Measurements from ENCODE around the gene HOXD12.

Gene HOXD12

DNA sequence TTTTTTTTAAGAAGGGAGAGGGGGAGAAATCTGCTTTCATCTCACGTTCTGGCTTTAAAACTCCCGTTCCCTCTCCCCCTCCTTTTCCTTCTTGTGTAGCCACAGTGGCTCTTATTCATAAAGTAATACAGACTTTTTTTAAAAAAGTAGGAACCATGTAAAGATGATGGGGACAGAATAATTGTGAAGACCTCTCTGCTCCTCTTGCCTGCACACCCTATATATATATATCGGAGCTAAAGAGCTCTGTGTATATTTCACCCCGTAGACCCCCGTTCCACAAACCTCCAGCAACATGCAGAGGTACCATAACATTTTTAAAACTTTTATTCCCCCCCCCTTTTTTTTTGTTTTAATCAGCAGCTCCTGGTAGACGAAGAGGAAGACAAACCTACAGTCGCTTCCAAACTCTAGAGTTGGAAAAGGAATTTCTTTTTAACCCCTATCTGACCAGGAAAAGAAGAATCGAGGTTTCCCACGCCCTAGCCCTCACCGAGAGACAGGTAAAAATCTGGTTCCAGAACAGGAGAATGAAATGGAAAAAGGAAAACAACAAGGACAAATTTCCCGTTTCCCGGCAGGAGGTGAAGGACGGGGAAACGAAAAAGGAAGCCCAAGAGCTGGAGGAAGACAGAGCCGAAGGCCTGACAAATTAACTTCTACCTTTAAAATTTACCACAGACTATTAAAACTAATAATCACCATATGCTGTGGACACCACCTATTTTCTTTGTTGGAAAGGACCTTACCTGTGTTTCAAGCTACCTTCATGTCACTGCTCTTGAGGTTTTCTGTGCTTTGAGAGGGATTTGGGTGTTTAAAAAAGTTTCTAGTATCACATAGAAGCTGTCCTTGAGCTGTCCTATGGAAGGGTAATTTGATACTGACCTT is 31.6 kb downstream of the HOXD12 start:
- no peak for DNase-seq (ENCODE audit: low spot score)

- no peak for DNase-seq (ENCODE audit: low spot score)
These were observed 32.2 kb downstream of the HOXD12 start for GRCh38 chr2:176131848-176132158.

DNA sequence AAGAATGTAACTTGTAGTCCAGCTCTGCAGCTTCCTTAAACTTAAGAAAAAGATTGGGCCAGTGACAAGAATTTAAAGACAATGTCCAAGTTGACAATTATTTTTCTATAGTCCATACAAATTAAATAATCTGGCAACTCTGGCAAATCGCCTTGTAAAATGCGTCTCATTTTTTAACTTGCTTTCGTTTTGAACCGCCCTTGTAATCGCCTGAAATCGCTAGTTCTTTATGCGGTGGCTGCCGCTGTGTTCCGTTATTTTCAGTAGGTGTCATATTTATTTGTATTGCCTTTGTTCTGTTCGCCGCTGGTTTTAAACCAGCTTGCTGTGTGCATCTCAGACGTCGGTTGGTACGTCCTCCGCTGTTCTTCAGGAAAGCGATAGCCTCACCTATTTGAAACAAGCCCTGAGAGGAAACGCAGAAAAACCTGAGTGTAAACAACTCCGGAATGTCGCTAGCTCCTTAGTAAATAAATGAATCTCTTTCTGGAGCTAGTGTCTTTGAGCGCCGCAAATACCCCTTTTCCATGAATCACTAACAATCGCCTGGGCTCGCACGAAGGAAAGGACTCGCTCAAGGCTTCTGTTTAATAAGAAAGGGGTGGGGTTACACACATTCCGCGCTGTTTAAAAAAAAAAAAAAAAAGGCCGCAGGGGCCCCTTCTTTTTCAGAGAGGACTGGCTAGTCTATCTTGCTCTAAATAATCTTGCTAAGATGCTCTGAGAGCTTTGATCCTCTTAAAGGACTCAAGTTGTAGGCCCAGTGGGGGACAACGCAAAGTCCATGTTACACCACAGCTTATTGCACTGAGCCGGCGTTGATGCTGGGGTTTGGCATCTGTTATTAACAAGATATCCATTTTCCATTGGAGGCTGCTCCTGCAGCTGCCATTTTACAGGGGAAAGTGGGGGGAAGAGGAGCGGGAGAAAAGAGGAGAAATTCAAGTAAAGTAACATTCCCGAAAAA is 32.9 kb downstream of the HOXD12 start:
- DNase-seq (ENCODE audit: low spot score): no peak

DNA sequence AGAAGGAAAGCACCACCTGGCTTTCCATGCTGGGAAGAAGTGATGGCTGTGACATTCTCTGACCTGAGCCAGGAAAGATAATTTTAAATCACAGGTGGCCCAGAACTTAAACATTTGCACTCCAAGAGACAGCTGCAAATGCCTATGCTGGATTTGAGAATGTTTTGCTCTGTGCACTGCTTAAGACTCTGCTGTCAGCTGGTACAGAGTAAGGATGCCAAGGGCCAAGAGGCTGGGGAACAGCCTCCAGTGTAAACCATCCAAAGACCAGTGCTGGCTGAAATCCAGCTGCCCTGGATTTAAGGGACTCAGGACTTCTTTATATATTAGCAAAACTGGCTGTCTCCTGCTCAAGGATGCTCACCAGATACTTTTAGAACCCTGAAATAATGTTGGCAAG is 33.8 kb downstream of the HOXD12 start:
- no peak for DNase-seq (ENCODE audit: low spot score)

GRCh38 chr2:176134035-176134434 is 34.4 kb downstream of the HOXD12 start:
- DNase-seq (ENCODE audit: low spot score): no peak

DNA sequence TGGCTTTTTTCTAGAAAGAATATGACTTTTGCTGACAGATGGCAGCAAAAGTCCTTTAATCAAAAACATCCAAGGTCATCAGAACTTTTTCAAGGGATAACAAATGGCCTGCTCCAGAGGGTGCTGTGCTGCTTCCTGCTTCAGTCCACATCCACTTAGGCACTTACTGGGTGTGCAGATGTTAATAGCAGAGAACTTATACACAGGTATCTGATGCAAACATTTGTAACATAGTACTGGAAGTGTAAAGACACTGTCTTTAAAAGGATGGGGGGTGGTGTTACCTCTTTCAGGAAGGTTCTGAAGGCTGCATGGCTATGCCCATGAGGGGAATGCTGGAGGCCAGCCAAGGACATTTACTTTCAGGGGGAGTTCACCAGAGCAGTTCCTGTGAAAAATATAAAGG is 35.4 kb downstream of the HOXD12 start:
- peak; percentile 50 for DNase-seq (ENCODE audit: low spot score)

DNA sequence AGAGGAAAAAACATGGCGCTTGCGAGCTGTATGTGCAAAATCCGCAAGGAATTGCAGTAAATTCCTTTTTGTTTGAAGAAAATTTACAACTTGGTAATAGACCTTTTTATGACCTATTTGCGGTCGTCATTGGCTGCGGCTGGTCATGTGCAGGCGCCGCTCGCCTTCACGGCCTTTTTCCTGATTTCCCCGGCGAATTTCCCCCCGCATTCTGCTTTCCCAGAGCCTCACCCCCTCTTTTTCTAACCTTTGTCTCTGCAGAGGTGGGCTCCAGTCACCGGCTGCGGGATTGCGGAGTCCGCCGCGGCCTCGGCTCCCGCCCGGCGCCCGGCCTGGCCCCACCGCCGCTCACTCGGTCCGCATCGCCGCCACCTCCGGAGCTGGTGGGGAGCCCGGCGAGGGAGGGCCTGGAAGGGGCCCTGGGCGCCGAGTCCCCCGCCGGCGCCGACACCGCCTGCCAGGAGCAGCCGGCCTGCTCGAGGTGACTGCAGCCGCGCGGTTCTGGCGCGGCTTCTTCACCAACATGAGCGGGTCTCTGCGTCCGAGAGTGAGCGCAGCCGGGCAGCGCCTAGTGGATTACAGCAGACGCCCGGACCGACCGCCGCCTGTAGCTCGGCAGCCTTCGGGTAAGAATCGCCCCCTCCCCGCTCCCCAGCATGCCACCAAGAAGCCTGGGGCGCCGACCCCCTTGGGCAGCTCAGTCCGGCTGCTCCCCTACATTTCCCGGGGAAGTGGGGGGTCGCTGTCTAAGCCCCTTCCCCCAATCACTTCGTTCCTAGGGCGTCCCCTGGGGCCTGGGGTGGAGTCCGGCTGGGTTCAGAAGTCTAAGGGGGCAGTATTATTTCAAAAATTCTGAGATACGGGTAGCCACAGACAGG is 37.0 kb downstream of the HOXD12 start:
- peak; percentile 69 for DNase-seq (ENCODE audit: low spot score)

DNA sequence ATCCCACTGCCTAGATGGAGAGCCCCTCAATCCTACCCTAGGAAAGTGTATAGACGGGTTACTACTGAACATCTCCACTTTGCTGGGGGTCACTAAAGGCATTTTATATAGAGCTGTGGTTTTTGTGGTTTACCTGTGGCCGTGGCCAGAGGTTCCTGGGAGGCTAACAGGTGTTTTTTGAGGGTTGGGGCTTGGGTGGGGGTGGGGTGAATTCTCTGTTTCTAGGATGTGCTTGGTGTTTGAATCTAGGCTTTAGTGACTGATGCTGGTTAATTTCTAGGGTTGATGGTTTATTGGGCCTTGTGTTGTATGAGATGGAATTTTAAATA is 37.6 kb downstream of the HOXD12 start:
- no peak for DNase-seq (ENCODE audit: low spot score)

DNA sequence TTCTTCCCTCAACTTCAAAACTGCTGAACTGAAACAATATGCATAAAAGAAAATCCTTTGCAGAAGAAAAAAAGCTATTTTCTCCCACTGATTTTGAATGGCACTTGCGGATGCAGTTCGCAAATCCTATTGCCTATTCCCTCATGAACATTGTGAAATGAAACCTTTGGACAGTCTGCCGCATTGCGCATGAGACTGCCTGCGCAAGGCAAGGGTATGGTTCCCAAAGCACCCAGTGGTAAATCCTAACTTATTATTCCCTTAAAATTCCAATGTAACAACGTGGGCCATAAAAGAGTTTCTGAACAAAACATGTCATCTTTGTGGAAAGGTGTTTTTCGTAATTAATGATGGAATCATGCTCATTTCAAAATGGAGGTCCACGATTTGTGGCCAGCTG is 38.3 kb downstream of the HOXD12 start:
- DNase-seq (ENCODE audit: low spot score): no peak

- DNase-seq (ENCODE audit: low spot score): no peak
These were observed 38.9 kb downstream of the HOXD12 start for GRCh38 chr2:176138526-176138922.

GRCh38 chr2:176138923-176139660 is 39.5 kb downstream of the HOXD12 start:
- no peak for DNase-seq (ENCODE audit: low spot score)

- DNase-seq (ENCODE audit: low spot score): no peak
These were observed 40.3 kb downstream of the HOXD12 start for GRCh38 chr2:176139661-176140512.

DNA sequence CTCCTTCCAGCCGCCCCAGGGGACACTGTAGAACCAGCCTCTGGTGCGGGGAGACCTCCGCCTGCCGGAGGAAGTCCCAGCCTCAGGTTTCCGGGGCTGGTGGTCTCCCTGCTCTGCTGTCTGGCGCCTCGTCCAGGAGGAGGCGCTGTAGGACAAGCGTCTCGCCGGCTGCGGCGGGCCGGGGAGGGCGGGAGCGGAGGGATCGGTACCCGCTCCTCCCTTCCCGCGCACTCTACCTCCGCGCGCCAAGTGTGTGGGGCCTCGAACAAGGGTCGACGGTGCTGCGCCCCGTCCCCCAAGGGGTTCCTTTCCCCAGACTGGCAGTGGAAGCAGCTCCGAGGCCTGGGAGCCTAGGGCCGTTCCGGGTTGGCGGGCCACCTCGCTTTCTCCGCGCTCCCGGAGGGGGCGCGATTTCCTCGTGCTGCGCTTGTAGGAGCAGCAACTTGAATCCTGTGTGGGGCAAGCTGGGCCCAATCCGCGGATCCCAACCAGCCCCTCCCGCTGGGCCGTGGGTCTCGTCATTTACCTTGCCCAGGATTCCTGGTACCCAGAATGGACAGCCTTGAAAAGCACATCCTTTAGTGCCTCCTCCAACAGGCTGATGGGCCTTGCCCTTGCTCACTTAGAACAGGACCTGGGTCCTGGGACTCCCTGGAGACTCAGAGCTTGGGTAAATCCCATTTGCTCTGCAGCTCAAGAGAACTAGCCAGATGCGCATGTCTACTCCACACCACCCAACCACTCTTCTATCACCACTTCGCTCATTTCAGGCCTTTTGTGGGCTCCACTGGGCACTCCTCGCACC is 41.1 kb downstream of the HOXD12 start:
- peak; percentile 54 for DNase-seq (ENCODE audit: low spot score)

GRCh38 chr2:176142281-176142680 is 42.7 kb downstream of the HOXD12 start:
- DNase-seq (ENCODE audit: low spot score): no peak

DNA sequence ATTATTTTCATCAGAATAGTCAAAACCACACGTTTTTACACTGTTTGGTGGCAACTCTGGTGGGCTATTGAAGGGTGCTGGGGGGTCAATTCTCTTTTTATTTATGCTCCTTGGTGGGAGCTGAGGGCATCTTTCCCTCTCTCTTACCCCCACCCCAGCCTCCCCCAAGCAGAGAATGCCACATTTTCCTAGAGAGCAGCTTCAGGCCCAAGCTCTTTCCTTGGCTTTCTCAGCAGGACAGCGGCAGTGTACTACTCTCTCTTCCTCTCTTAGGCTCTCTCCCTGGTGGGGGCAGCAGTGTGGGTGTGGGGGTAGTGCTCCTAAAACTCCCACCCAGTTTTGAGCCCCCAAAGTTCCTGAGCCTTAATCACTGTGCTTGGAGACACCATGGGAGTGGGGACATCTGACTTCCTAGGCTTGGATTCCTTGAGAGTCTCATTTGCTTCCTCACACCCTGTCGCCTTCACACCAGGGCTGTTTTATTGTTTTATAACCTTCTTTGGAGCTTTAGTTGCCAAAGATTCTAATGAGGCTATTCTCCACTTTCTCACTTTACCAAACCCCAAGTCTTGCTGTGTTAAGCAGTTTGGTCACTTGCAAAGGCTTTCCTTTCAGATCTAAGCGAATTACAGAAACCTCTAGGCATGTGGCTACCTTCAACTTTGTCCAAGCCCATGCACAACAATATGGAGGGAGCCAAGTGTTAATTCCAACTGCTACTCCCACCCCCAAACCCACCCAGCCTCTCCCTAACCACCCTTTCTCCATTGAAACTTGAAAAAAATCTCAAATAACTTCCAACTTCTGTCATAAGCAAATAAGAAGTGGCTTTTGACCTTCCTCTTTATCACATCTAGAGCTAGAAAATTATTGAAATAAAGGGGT is 45.7 kb downstream of the HOXD12 start:
- no peak for DNase-seq (ENCODE audit: low spot score)

DNA sequence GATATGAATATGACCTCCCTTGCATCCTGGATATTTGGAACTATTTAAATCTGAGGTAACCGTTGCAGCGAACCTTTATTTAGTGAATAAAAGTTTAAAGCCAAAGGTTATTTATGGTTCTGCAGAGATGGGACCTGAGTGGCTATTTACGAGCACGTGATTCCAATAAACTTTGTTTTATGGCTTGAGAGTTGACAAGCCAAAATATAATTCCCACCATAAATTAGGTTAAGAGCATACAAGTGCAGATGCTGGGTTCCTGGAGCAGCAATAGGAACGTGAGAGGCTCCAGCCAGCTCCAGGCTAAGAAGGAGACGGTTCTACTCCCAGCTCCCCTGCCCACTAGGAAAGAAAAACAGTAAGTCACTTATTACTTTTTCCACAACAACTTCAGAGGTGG is 46.5 kb downstream of the HOXD12 start:
- DNase-seq (ENCODE audit: low spot score): no peak

- no peak for DNase-seq (ENCODE audit: low spot score)
These were observed 47.0 kb downstream of the HOXD12 start for GRCh38 chr2:176146645-176147044.

- DNase-seq (ENCODE audit: low spot score): no peak
These were observed 47.7 kb downstream of the HOXD12 start for GRCh38 chr2:176147210-176147799.

All from LoVo (cell line).